Hematopoietic multipotent progenitor cell treated with erythropoietin and hydrocortisone succinate and interleukin-3 and kit ligand, for 17 days (in vitro differentiated cells): Measurements from ENCODE around the gene RCAN3.

ENCODE experiments used
- DNase-seq: peaks from one replicate; pipeline ENCODE4 v3.0.0-alpha.2; 2015; ENCODE audit warnings: low spot score

The RCAN3 gene

DNA sequence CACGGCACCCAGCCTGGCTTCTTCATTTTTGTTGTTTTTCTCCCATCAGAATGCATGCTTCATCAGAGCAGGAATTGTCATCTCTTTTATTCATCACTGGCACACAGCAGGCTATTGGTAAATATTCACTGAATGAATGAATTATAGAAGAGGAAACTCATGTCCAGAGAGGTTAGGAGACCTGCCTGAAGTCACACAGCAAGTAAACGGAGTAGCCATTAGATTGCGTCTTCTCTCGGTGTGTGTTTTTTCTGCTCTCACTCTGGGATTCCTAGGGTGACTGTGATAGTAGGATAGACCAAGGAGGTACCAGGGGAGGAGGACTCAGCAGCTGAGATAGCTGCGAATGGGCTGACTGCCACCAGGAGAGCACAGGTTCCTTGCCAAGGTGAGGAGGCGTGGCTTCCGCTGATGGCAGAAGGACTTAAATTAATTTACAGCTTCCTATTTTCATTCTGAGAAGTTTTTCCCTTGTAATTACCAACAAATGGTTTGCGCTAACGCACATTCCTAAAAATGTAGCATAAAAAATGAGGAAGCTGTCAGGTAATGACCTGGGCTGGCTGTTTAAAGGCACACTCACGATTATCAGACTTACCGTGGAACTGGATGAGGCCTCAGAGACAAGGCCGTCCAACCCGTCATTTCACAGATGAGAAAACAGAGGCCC, 48.8 kb downstream of the RCAN3 start:
- DNase-seq = no peak

DNA sequence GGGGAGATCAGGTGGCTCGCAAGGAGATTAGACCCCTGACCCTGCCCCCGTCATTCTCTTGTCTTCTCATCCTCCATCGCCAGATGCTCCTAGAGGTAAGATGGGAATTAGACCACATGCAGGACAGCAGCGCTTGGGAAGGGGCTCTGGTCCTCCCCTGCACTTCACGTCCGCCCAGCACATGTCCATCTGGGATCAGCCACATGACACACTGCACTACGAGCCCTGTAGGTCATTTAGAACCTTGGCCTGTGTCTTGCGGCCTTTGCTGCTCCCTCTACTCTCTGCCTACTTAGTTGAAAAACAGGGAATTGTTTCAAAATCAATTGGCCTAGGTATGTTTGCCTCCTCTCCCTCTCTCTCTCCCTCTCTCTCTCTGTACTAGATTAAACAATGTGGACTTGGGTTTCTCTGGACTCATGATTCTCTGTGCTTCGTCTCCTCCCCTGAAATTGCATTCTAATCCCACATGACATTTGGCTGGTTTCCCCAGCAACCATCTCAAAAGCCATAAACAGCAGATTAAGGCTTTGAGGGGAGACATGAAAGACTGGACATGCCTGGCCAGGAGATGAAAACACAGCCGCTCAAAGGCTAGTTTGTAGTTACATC, 49.4 kb downstream of the RCAN3 start:
- DNase-seq = no peak

DNA sequence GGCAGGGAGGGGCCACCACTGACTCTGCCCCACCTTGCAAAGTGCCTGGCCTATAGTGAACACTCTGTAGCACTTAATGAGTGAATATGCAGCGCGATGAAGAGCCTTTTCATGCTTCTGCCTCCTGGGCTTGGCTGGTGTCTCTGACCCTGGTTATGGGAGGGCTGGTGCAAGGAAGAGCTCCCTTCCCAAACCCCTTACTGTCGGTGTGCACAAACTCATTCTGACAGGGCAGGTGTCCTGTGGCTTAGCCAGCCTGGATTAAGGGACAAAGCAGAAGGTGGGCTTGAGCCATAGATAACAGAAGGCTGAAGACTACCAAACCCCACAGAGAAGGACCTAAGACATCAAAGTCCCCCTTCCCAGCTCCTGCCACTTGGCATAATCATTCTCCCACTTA, 51.3 kb downstream of the RCAN3 start:
- DNase-seq = no peak

DNA sequence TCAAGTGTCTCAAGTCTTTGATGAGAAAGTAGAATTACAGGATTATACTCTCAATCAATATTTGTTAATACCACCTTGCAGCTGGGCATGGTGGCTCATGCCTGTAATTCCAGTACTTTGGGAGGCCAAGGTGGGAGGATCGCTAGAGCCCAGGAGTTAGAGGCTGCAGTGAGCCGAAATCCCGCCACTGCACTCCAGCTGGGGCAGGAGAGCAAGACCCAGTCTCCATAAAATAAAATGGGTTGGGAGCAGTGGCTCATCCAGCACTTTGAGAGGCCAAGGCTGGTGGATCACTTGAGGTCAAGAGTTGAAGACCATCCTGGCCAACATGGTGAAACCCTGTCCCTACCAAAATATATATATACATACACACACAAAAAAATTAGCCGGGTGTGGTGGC, 52.1 kb downstream of the RCAN3 start:
- no peak for DNase-seq

DNA sequence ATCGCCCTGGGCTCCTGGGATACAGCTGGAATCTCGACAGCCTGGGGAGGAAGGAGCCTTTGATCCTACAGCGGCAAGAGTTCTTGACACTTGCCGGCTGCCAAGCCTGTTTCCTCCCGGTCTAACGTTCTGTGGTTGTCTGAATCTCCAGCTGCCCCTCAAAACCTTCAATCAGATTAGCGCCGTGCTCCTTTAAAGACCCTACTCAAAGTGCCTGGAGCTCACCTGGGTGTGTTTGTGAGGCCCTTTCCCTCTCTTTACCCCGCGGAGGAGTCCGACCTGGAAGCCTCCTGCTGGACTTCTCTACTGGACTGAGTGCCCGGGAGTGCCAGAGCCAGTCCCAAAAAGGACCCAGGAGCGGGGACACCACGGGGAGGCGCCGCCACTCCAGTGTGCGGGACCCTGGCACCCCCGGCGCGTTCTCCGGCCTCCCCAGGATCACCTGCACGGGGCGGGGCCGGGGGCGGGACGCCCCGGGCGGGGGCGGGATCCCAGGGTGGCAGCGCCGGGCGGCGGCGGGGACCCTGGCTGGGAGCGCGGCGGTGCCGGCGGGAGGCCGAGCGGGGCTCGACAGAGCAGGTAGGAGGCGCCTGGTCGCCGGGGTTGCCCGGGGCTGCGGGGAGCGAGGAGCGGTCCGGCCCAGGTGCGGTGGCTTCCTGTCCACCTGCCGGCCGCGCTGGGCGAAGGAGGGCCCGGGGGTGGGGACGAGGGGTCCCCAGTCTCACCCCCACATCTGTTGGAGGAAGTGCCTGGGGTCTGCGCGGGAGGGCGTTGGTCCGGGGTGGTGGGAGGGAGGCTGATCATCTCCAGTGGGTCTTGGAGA, 53.2 kb downstream of the RCAN3 start, which contains the start of gene NCMAP:
Gene NCMAP, plus strand, starts transcription at position 497 of the 823 bp plus-strand sequence. CDS start 39,344 bp downstream, outside the sequence.
- DNase-seq = no peak

DNA sequence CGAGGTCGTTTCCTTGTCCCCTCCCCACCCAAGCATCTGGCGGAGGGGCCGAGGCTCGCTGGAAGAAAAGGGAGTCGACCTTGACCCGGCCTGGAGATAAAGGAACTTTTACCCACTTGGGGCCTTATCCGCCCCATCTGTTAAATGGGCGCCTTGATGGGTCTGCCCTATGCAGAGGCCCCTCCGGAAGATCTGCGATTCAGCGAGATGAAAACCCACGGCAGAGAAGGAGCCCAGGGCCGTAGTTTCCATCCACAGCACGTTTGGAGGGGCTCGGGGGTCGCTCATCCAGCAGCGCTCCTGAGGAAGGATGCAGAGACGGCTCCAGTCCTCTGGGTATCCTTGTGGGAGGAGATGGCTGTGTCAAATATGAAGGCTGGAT, 53.8 kb downstream of the RCAN3 start:
- DNase-seq = no peak

DNA sequence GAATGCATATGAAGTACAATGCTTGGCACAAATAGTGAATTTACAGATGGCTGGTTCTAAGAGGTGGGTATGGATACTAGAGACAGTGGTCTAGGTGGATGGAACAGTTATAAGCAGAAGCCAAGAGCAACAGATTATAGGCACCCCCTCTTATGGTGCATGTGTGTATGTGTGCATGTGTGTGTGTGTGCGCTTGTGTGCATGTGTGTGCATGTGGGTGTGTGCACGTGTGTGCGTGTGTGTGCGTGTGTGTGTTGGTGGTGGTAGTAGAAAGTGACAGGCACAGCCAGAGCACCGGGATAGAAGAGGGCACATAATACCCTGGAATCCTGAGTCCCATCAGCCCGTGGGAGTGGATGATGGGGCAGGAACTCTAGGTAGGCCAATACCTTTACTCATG, 54.6 kb downstream of the RCAN3 start:
- DNase-seq = no peak

DNA sequence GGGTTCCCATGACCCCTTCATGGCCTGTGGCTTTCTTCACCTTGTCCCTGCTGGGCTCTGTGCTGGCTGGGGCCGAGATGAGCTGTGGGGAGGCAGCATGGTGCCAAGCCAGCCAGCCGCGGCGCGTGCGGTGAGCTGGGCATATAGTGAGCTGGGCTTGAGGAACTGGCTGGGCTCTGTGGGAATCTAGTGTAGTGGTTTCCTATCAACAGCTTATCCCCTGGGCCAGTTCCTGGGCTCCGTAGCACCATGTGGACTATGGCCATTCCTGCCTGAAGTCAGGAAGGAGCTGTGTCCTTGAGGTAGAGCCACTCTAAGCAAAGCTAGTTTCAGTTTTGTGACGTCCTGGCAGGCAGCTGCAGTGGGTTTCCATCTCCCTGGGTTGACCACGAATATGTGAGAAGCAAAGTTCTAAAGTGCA, 55.1 kb downstream of the RCAN3 start:
- no peak for DNase-seq

DNA sequence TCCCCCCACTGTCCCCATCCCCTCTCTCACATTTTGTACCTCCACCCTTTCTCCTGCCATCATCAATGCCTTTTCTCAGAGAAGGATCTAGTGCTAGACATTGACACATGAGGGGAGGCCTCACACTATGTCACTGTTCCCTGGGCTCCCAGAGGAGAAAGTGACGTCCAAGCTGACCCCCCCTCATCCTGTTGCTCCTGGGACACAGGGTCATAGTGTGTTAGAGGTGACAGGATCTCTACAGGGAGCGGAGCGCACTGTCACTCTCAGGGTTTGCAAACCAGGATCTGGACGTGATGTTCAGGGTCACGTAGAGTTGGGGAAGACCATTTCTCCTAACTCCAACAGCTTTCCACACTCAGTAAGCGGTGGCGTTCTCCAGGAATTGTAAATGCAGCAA, 55.8 kb downstream of the RCAN3 start:
- DNase-seq = no peak

DNA sequence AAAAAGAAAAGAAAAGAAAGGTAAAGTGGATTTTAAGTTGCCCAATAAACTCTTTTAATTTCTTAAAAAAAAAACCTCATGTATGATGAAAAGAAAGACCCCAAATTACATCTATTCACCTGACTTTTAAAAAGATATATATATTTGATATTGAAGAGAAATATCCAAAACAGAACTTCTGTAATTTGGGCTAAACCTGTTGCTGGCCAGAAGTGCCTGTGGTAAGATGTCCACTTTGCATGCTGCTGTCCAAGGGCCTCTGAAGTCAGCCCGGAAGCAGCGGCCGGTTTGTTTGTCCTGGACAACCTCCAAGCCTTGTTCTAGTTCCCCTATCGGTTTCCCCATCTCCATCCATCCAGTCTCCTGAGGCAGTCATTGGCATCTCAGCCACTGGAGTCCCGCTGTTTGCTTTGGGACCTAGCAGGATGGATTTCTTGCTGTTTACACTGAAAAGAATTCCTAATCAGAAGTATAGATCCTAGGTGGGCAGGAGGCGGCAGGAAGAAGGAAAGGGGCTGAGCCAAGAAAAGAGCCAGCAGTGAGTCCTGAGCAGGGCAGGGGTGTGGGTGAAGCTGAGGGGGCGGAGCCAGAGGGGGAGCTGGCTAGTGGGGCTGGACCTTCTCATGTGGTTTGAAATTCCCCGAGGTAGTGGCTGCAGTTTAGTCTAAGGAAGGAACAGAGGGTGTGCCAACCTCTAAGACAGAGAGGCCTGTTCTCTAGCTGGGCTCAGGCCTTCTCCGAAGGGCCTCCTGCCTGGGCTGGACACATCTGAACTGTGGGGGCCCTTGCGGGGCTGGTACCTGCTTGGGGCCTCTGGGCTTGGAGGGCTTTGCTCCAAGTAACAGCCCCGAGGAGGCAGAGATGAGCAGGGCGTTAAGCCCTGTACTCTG, 56.5 kb downstream of the RCAN3 start:
- no peak for DNase-seq

DNA sequence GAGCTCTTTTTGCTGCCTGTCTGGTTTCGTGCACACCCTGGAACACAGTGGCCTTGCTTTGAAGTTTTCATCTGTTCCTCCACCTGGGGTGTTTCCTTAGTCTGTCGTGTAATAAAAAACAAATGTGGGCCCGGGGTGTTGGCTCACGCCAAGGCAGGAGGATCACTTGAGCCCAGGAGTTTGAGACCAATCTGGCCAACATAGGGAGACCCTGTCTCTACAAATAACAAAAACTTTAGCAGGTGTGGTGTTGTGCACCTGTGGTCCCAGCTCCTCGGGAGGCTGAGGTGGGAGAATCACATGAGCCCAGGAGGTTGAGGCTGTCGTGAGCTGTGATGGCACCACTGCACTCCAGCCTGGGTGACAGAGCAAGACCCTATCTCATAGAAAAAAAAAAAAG, 57.7 kb downstream of the RCAN3 start:
- DNase-seq = no peak

DNA sequence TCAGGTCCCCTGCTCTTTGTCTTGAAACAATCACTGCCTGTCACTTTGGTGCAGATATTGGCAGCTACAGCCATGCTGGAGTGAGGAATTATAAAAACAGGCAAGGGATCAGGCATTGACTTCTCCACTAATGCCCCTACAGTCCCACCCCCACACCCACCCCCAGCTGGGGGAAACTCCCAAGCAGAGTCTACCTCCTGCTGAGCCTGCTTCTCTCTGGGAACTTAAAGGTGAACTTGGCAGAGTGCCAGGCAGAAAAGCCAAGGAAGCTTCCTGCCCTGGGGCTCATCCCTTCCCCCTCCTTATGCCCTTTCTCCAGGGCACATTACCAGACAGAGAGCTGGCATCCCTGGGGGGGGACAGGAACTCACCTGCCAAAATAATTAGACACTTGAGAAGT, 60.0 kb downstream of the RCAN3 start:
- DNase-seq = no peak

DNA sequence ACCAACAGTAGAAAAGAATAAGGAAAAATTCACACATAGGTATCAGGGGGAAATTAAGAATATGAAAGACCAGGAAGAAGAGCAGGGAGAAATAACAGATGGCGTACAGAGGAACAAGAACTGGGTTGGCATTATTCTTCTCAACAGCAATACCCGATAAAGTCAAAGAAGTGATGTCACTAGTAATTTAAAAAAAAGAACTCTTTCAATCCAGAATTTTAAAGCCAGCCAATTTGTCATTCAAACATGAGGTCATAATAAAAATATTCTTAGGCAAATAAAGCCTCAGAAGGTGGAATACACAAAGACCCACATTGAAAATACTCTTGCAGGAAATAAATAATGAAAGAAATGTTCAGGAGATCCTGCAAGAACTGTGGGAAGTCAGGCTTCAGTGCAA, 62.1 kb downstream of the RCAN3 start:
- no peak for DNase-seq

DNA sequence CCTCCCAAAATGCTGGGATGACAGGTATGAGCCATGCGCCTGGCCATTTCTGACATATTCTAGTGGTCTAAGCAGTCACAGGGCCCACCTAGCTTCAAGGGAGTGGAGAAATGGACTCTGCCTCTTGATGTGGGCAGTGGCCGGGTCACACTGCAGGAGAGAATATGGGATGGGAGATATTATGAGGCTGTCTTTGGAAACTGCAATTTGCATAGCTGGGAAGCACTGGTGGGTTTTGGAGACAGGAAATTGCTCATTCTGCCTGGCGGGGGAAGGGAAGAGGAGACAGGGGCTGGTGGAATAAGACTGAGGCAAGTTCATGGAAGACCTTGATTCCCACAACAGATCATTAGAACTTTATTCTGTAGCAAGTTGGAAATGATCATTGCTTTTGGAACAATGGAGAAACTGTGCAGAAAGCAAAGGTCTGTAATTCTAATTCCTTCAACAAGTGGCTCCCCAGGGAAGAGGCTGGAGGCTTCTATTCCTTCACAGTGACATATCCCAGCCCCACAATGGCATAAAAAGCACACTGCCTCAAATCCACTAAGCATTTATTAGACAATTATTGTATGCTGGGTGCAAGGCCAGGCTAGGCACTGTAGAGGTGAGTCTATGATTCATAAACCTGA, 63.7 kb downstream of the RCAN3 start:
- no peak for DNase-seq

DNA sequence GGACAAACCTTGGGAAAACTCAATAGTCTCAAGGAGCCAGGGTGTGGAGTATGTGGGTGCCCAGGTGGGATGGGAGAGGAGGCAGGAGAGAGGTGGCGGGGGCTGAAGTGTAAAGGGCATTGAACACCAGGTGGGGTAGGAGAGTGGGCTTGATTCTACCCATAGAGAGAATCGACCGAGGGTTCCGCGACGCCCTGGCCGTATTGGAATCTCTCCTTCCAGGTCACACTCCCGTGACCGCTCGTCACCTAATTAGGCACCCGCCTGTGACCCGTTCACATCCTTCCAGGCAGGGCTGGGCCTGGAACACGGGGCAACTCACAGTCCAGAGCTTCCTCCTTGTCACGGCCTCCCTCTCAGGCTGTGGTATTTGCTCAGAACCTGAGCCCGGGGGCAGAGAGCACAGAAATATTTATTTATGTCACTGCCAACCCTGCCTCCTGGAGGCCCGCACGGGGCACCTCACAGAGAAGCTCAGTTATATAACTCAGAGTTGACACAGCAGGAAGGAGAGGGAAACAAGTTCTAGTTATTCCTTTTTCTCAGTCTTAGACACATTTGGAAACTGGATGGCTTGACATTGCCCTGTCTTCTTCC, 65.3 kb downstream of the RCAN3 start:
- no peak for DNase-seq

DNA sequence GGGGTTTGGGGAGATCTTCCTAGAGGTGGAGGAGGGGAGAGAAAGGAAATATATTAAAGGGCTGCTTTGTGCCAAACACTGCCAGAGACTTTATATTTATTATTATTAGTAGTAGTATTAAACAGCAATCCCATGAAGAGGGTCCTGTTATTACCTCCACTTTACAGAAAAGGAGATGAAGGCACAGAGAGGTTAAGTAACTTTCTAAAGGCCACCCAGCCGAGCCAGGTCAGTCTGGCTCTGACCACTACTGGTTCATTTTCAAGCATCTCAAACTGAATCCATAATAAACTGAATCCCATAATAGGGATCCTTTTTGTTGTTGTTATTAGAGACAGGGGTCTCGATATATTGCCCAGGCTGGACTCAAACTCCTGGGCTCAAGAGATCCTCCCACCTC, 65.8 kb downstream of the RCAN3 start:
- DNase-seq = no peak

DNA sequence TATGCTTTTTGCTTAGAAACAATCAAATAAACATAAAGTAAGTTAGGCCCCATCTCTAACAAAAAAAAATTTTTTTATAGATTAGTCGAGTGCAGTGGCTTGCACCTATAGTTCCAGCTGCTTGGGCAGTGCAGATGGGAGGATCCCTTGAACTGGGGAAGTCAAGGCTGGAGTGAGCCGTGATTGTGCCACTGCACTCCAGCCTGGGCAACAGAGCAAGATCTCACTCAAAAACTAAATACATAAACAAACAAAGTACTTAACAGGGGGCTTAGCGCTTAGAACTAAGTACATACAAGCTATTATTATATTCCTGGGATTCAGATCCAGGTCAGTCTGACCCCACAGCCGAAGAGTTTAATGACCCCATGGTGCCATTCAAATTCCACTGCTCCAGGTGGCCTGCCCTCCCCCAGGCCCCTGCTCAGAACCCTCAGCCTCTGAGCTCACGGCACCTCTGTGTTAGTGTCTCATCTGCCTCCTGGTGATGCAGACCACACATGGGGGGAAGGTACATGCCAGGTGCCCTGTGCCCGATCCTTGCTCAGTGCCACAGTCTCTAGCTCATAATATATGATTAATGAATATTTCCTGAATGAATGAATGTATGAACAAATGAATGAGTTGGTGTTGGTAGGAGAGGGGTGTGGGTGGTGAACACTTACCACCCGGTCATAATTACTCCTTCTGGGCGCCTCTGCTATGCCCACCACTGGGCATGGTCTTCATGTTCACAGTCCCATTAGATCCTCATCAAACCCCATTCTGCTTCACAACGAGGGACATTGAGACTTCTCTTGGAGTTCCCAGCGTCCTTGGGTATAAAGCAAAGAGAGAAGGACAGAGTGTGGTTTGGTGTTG, 67.9 kb downstream of the RCAN3 start:
- DNase-seq = no peak

DNA sequence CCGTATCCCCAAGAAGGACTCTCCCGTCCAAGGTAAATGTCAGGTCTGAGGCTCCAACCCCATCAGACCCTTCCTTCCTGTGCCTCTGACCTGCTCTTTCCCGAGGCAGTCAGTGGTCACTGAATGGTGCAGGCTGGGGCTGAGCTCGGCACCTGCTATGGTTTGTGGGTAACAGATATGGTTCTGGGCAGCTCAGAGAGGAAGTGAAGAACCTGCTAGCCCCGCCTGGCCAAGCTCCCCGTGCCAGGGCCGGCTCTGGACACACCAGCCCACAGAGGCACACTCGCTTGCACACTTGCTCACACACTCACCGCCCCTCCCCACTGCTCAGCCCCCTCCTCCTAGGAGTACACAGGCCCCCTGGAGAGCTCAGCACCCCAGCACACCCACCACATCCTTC, 69.7 kb downstream of the RCAN3 start:
- DNase-seq = no peak

DNA sequence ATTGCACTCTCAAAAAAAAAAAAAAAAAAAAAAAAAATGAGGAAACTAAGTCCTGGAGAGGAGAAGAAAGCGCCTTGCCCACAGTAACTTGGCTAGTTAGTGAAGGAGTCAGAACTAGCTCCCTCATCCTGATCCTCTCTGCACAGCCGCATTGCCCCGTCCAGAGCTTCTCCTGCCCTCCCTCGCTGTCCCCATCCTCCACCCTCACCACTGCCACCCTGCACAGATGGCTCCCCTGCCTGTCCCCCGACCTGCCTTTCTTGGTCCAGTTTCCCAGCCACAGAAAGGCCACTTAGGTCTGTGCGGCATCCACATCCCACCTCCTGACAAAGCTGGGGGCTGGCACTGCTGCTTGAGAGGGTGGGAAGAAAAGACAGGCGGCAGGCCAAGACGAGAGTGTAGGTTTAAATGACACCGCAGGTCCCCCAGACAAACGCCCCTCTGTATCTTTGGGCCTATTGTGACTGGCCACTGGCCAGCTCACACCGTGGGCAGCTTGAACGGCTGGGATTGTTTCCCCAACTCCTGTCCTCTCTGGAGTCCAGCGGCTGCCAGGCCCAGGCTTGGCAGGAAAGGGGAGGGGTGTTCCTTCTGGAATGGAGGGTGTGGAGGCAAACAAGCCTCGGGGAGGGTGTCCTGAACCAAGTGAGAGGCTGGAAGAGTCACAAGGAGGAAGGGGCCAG, 73.4 kb downstream of the RCAN3 start:
- DNase-seq = no peak

DNA sequence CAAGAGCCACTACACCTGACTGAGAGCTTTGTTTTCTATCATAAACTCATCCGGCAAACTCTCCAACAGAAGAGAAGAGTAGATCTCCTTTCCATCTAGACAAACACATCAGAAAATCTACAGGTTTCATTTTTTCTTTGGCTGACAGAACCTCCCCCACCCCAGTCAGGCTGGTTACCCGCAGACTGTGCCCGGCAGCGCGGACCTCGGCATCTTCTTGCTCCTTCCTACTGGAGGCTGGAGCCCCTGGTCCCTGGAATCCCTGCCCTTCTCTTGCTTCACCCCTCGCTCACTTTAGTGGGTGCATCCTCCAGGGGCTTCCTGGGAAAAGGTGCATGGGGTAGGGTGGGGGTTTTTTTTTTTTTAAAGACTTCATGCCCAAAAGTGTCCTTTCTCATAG, 76.2 kb downstream of the RCAN3 start:
- no peak for DNase-seq
